ENCODE data around the gene MEGF10.
"Not testable (repeated sequence)": the region's sequence is repeated elsewhere in the genome, so short reads cannot be mapped to it uniquely, and the experiment has no call there.

MEGF10 gene

DNA sequence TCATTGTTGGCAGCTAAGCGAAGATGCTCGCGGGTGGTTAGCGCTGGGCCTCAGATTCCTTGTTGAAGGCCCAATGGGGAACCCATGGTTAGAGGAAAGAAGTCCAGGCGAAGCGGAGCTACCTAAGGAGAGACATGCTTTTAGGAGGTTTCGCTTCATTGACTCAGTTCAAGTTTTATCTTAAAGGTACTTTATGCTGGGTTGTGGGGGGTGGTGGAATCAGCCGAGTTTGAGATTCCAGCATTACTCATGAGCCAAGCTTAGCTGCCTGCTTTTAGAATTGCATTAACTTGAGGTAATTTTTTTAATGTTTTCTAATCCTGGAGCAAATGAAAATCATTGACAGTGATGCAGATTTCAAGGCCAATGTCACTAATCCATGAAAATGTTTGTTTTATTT, 16.1 kb downstream of the MEGF10 start:
- no peak for DNase-seq (ENCODE audit: extremely low spot score)
- TF ChIP-seq, protein P1, sequence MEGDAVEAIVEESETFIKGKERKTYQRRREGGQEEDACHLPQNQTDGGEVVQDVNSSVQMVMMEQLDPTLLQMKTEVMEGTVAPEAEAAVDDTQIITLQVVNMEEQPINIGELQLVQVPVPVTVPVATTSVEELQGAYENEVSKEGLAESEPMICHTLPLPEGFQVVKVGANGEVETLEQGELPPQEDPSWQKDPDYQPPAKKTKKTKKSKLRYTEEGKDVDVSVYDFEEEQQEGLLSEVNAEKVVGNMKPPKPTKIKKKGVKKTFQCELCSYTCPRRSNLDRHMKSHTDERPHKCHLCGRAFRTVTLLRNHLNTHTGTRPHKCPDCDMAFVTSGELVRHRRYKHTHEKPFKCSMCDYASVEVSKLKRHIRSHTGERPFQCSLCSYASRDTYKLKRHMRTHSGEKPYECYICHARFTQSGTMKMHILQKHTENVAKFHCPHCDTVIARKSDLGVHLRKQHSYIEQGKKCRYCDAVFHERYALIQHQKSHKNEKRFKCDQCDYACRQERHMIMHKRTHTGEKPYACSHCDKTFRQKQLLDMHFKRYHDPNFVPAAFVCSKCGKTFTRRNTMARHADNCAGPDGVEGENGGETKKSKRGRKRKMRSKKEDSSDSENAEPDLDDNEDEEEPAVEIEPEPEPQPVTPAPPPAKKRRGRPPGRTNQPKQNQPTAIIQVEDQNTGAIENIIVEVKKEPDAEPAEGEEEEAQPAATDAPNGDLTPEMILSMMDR (IDR thresholded peaks at IDR 0.05; ENCODE audit: control extremely low read depth, extremely low read depth, low read depth, missing control alignments): no peak
- CTCF ChIA-PET: interaction anchor here (0.9 to 1.2 kb wide), 2 partner anchors 11 kb away, joined by 3 to 4 read pairs; no protein-coding TSS in a partner anchor
- POLR2A ChIA-PET: no interaction called here

DNA sequence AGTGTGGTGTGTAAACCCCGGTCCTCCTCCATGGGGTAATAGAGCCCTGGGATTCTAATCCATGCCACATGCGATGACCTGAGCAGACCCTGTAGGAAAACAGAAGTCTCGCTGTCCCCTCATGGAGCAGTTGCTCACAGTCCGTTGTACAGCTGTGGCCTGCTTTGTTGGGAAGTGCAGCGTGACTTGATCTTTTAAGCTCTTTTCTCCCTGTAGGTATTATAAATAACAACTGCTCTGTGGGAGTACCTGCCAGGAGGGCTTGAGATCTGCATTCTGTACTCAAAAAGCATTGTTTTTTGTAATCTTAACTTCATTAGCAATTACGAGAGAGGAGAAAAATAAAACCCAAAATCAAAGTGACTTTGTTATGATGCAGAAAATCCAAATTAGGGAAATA, 17.3 kb downstream of the MEGF10 start:
- TF ChIP-seq, protein P1 (IDR thresholded peaks at IDR 0.05; ENCODE audit: control extremely low read depth, extremely low read depth, low read depth, missing control alignments): no peak
- no peak for DNase-seq (ENCODE audit: extremely low spot score)
- ChIA-PET POLR2A (no interaction called here), CTCF (interaction anchor here (0.6 to 0.8 kb wide), 2 partner anchors 9 to 527 kb away, joined by 3 read pairs; no protein-coding TSS in a partner anchor)

DNA sequence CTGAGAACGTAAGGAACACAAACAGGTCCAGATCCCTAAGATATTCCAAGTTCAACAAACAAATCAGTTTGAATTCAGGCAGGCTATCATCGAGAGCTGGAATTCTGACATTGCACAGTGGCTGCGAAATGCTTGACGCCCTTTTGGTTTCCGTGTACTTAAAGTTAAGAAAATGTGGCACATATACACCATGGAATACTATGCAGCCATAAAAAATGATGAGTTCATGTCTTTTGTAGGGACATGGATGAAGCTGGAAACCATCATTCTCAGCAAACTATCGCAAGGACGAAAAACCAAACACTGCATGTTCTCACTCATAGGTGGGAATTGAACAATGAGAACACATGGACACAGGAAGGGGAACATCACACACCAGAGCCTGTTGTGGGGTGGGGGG, 17.7 kb downstream of the MEGF10 start:
- POLR2A ChIA-PET; DNase-seq (ENCODE audit: extremely low spot score): not testable (repeated sequence)
- CTCF ChIA-PET: interaction anchor here (0.6 kb wide), 1 partner anchor 527 kb away, joined by 3 read pairs; no protein-coding TSS in a partner anchor

DNA sequence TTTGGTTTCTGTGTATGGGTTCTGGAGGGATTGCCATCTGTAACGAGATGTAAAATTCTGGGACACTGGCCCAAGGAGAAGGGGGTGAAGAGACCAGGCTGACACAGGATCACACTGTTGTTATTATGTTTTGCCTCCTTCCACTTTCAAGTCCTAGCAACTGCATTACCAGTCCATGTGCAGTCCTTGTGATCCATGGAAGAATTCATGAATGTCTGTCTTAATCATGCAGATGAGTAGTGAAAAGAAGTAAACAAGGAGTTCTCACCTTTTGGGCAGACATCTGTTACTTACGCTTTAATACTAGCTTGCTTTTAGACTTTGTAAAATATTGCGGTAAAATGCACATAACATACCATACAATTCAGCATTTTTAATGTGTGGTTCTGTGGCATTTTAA, 18.3 kb downstream of the MEGF10 start:
- DNase-seq (ENCODE audit: extremely low spot score): no peak
- TF ChIP-seq, protein P1 (IDR thresholded peaks at IDR 0.05; ENCODE audit: control extremely low read depth, extremely low read depth, low read depth, missing control alignments): no peak
- ChIA-PET CTCF (no interaction called here), POLR2A (no interaction called here)

DNA sequence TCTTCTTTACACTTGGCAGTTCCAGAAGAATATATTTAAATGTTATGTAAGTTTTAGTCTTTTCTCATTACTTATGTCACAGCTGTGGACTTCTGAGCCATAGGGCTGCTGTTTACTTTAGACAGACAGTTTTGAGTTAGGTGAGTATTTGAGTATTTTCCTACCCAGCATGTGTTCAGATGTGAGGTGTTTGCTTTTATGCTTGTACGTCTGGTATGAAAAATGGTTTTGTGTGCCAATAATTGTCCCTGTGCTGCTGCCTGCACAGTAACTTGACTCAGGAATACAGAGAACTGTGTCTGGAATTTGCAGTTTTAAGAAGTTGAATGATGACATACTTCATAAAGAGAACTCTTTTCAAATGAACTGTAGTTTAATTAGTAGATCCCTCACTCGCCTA, 20.8 kb downstream of the MEGF10 start:
- TF ChIP-seq, protein P1 (IDR thresholded peaks at IDR 0.05; ENCODE audit: control extremely low read depth, extremely low read depth, low read depth, missing control alignments): no peak
- ChIA-PET POLR2A (no interaction called here), CTCF (no interaction called here)

DNA sequence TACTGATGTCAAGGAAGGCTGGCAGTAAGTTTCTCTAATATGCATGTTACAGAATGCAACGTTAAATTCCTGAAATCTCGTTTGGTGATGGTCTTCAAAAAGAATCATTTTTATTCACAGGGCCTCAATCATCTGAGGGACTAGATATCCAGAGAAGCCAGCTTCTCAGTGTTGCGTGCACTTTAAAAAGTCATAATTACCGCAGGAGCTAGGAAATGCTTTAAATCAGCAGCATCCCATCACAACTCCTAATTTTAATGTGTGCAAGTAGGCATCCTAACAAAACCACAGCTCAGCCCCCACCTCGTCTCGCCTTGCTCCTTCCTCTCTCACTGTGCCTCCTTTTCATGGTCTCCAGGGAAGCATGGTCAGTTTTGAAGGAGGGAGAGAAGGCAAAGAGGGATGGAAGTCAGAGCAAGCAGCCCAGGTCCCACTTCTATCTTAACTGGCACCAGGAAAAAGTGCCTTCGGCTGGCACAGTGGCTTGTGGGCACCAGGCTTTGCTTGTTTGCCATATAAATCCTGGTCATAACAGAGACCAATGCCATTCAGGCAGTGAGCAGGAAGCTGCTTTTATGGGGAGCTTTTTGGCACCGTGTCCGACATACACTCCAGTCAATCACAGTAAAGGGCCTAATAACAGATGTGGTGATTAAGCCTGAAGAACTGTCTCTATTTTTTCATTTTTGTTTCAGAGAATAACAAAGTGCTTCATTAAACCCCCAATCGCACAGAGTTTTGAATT, 21.4 kb downstream of the MEGF10 start:
- no peak for DNase-seq (ENCODE audit: extremely low spot score)
- CTCF ChIA-PET: interaction anchor here (1.0 to 2.2 kb wide), 2 partner anchors 13 to 181 kb away, joined by 3 to 14 read pairs; no protein-coding TSS in a partner anchor
- POLR2A ChIA-PET: no interaction called here
- TF ChIP-seq, protein P1 (IDR thresholded peaks at IDR 0.05; ENCODE audit: control extremely low read depth, extremely low read depth, low read depth, missing control alignments): no peak

More for the DNA sequence above, 20.8 kb downstream of the MEGF10 start:
- DNase-seq (ENCODE audit: extremely low spot score): no peak

DNA sequence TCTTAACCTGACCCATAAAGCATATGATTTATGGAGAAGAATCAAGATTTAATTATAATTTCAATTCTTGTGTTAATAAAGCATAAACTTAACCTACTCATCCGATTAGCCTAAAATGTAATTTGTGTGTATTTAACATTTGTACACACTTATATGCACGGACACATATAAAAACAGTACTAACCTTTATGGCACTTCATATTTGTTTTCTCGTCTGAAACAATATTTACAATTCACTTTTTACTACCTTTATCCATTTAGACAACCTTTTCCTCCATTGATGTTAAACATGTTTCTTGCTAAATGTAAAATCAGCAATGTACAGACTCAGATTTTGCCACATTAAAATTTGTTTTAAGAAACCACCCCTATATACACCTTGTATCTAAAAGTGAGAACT, 22.8 kb downstream of the MEGF10 start:
- ChIA-PET CTCF (interaction anchor here (0.6 to 2.8 kb wide), 17 partner anchors 8 to 657 kb away, joined by 3 to 14 read pairs (median 4); no protein-coding TSS in a partner anchor), POLR2A (no interaction called here)
- no peak for DNase-seq (ENCODE audit: extremely low spot score)
- TF ChIP-seq, protein P1 (IDR thresholded peaks at IDR 0.05; ENCODE audit: control extremely low read depth, extremely low read depth, low read depth, missing control alignments): no peak

All from GM10248 (cell line).